HEK293 (cell line): ENCODE data around the gene SEMA4F.
A peak's percentile ranks its signal among the peaks of the same experiment; 100 is the strongest.

Source experiments
- CTCF ChIA-PET: fragments of 350-600 bp; formaldehyde crosslinking; extraction: SDS; loops from one replicate; lab custom pipeline; 2021; ENCODE audit warnings: antibody characterized with exemption; lab: Yijun Ruan, JAX
- POLR2A ChIA-PET: fragments of 300-600 bp; formaldehyde crosslinking; extraction: SDS; loops from one replicate; lab custom pipeline; 2020; ENCODE audit warnings: antibody characterized with exemption, inconsistent platforms; lab: Yijun Ruan, JAX
- H3K27ac ChIP-seq: fragments of 200-500 bp; sonication (Bioruptor generic); 2 replicates; pipeline ENCODE4 v1.5.1; 2014; ENCODE audit warnings: low read depth, low read length, control low read depth, inconsistent platforms; ENCODE audit errors: extremely low read depth
- H3K36me3 ChIP-seq, 2 experiments: fragments of 200-500 bp in 1 of 2; sonication (Bioruptor generic) in 1 of 2; 1 replicate in 1 of 2; 2 replicates in 1 of 2; pipeline ENCODE4 v1.5.1; 2014 to 2017; ENCODE audit warnings: inconsistent platforms in 2 of 2, low read length in 2 of 2; ENCODE audit not compliant: control insufficient read depth in 2 of 2, insufficient read depth in 1 of 2
- H3K4me1 ChIP-seq: fragments of 200-500 bp; sonication (Bioruptor generic); 2 replicates; pipeline ENCODE4 v1.5.1; 2014; ENCODE audit warnings: mild to moderate bottlenecking, low read length, inconsistent platforms; ENCODE audit not compliant: control insufficient read depth, insufficient read depth
- H3K4me3 ChIP-seq: 2 replicates; pipeline ENCODE4 v1.5.1; 2011; ENCODE audit warnings: low read depth, mild to moderate bottlenecking, control low read depth, low read length, moderate library complexity
- H3K9me3 ChIP-seq: fragments of 200-500 bp; sonication (Bioruptor generic); 2 replicates; pipeline ENCODE4 v1.5.1; 2014; ENCODE audit warnings: low read depth, low read length, inconsistent platforms; ENCODE audit not compliant: control insufficient read depth, insufficient read depth
- MYNN ChIP-seq: fragments of 450-650 bp; formaldehyde crosslinking; IDR thresholded peaks from 2 replicates; pipeline ENCODE4 v1.5.1; 2016; ENCODE audit warnings: missing biosample characterization, missing genetic modification characterization, borderline replicate concordance
- RBAK ChIP-seq: fragments of 450-650 bp; formaldehyde crosslinking; IDR thresholded peaks from 2 replicates; pipeline ENCODE4 v1.5.1; 2016; ENCODE audit warnings: missing biosample characterization, missing genetic modification characterization
- SALL2 ChIP-seq: fragments of 450-650 bp; formaldehyde crosslinking; IDR thresholded peaks from 2 replicates; pipeline ENCODE4 v1.5.0; 2017; ENCODE audit warnings: missing biosample characterization, mild to moderate bottlenecking, missing genetic modification characterization, borderline replicate concordance
- SCRT2 ChIP-seq: fragments of 450-650 bp; formaldehyde crosslinking; IDR thresholded peaks from 2 replicates; pipeline ENCODE4 v1.5.1; 2016; ENCODE audit warnings: missing biosample characterization, missing genetic modification characterization
- ZFP69B ChIP-seq: fragments of 450-650 bp; formaldehyde crosslinking; IDR thresholded peaks from 2 replicates; pipeline ENCODE4 v1.5.1; 2016; ENCODE audit warnings: missing biosample characterization, missing genetic modification characterization
- ZNF10 ChIP-seq: fragments of 450-650 bp; formaldehyde crosslinking; IDR thresholded peaks from 2 replicates; pipeline ENCODE4 v1.5.1; 2017; ENCODE audit warnings: missing biosample characterization, missing genetic modification characterization
- ZNF510 ChIP-seq: fragments of 450-650 bp; formaldehyde crosslinking; IDR thresholded peaks from 2 replicates; pipeline ENCODE4 v1.5.1; 2018; ENCODE audit warnings: mild to moderate bottlenecking, missing genetic modification characterization, missing biosample characterization; ENCODE audit not compliant: insufficient replicate concordance
- ZNF791 ChIP-seq: fragments of 450-650 bp; formaldehyde crosslinking; IDR thresholded peaks from 2 replicates; pipeline ENCODE4 v1.5.1; 2016; ENCODE audit warnings: missing biosample characterization, missing genetic modification characterization
- ZNF830 ChIP-seq: fragments of 450-650 bp; IDR thresholded peaks from 2 replicates; pipeline ENCODE4 v1.5.0; 2018; ENCODE audit warnings: missing biosample characterization, missing genetic modification characterization, low read depth, mild to moderate bottlenecking, moderate library complexity
- TF ChIP-seq, protein P1 (sequence below): fragments of 450-650 bp; formaldehyde crosslinking; IDR thresholded peaks from 2 replicates; pipeline ENCODE4 v1.5.1; 2016; ENCODE audit warnings: missing biosample characterization, missing genetic modification characterization, borderline replicate concordance
- TF ChIP-seq, protein P2 (sequence below): fragments of 450-650 bp; formaldehyde crosslinking; IDR thresholded peaks from 2 replicates; pipeline ENCODE4 v1.5.1; 2017; ENCODE audit warnings: missing biosample characterization, missing genetic modification characterization
- TF ChIP-seq, protein P3 (sequence below): fragments of 450-650 bp; formaldehyde crosslinking; IDR thresholded peaks from 2 replicates; pipeline ENCODE4 v1.5.1; 2017; ENCODE audit warnings: missing biosample characterization, missing genetic modification characterization
- TF ChIP-seq, protein P4 (sequence below): fragments of 450-650 bp; formaldehyde crosslinking; IDR thresholded peaks from 2 replicates; pipeline ENCODE4 v1.5.1; 2017; ENCODE audit warnings: missing biosample characterization, missing genetic modification characterization
- TF ChIP-seq, protein P5 (sequence below): fragments of 450-650 bp; formaldehyde crosslinking; IDR thresholded peaks from 2 replicates; pipeline ENCODE4 v1.5.1; 2016; ENCODE audit warnings: missing biosample characterization, missing genetic modification characterization

SEMA4F gene

DNA sequence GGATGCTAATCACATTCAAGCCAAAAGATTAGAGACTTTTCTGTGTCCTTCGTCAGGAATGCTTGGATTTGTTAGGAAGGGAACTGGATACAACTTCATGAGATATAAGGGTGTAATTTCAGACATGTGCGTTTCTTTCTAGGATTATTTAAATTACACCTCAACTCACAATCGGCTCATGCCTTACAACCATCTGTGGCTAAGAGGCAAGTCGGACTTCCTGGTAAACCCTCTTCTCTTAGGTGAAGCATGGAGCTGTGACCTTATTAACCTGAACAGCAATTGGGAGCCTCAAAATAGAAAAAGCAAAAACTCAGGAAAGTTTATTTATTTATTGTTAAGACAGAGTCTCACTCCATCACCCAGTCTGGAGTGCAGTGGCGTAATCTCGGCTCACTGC, 61.8 kb downstream of the SEMA4F start:
- no peak overlapping the region for H3K27ac ChIP-seq
- H3K4me3 ChIP-seq, result peak overlapping the region; percentile 48
- POLR2A ChIA-PET, result interaction anchor here (1.3 kb wide), 1 partner anchor 14 kb away, joined by 7 read pairs; no protein-coding TSS in a partner anchor
- no peaks in the 10 kb centered on the region for H3K36me3 ChIP-seq
- CTCF ChIA-PET, result interaction anchor here (0.6 to 5.1 kb wide), 18 partner anchors 13 to 936 kb away, joined by 3 to 57 read pairs (median 4); no protein-coding TSS in a partner anchor
- H3K4me1 ChIP-seq, result no peaks in the 10 kb centered on the region
- TF ChIP-seq, protein P1, sequence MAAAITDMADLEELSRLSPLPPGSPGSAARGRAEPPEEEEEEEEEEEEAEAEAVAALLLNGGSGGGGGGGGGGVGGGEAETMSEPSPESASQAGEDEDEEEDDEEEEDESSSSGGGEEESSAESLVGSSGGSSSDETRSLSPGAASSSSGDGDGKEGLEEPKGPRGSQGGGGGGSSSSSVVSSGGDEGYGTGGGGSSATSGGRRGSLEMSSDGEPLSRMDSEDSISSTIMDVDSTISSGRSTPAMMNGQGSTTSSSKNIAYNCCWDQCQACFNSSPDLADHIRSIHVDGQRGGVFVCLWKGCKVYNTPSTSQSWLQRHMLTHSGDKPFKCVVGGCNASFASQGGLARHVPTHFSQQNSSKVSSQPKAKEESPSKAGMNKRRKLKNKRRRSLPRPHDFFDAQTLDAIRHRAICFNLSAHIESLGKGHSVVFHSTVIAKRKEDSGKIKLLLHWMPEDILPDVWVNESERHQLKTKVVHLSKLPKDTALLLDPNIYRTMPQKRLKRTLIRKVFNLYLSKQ, result no peak
- no peak for TF ChIP-seq MYNN (tag by site-specific recombination)
- no peak for TF ChIP-seq ZNF10 (tag by site-specific recombination)
- TF ChIP-seq, all 188 proteins: peak for 0
- no peaks in the 10 kb centered on the region for H3K9me3 ChIP-seq

DNA sequence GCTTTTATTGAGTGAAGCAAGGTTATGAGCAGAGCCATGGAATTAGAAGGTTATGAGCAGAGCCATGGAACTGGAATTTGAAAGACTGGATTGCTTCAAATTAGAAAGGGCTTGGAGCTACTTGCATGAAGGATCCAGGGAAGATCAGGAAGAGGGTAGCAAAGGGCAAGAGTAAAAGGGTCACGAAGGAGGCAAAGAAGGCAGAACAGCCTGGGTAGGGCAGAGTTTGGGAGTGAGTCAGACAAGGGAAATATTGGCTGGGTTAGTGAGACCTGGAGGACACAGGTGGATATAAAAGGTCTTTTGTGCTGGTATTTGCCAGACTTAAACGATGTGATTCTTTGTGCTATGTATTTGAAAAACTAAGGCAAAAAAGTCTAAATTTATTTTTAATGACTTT, 65.0 kb downstream of the SEMA4F start:
- ChIA-PET CTCF (interaction anchor here (0.6 to 1.1 kb wide), 6 partner anchors 13 to 846 kb away, joined by 3 to 6 read pairs (median 4); no protein-coding TSS in a partner anchor), POLR2A (no interaction called here)
- no peak overlapping the region for H3K4me3 ChIP-seq
- H3K27ac ChIP-seq, result no peak overlapping the region
- no peaks in the 10 kb centered on the region for H3K9me3 ChIP-seq
- no peaks in the 10 kb centered on the region for H3K4me1 ChIP-seq
- H3K36me3 ChIP-seq, result no peaks in the 10 kb centered on the region
- TF ChIP-seq RBAK (no peak), ZNF791 (no peak), SALL2 (no peak), ZNF830 (no peak), SCRT2 (tag by site-specific recombination) (no peak), ZNF510 (tag by site-specific recombination) (no peak)
- TF ChIP-seq, protein P2, sequence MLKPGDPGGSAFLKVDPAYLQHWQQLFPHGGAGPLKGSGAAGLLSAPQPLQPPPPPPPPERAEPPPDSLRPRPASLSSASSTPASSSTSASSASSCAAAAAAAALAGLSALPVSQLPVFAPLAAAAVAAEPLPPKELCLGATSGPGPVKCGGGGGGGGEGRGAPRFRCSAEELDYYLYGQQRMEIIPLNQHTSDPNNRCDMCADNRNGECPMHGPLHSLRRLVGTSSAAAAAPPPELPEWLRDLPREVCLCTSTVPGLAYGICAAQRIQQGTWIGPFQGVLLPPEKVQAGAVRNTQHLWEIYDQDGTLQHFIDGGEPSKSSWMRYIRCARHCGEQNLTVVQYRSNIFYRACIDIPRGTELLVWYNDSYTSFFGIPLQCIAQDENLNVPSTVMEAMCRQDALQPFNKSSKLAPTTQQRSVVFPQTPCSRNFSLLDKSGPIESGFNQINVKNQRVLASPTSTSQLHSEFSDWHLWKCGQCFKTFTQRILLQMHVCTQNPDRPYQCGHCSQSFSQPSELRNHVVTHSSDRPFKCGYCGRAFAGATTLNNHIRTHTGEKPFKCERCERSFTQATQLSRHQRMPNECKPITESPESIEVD (tag by site-specific recombination), result no peak
- TF ChIP-seq, protein P3, sequence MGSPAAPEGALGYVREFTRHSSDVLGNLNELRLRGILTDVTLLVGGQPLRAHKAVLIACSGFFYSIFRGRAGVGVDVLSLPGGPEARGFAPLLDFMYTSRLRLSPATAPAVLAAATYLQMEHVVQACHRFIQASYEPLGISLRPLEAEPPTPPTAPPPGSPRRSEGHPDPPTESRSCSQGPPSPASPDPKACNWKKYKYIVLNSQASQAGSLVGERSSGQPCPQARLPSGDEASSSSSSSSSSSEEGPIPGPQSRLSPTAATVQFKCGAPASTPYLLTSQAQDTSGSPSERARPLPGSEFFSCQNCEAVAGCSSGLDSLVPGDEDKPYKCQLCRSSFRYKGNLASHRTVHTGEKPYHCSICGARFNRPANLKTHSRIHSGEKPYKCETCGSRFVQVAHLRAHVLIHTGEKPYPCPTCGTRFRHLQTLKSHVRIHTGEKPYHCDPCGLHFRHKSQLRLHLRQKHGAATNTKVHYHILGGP, result no peak
- TF ChIP-seq, protein P4, sequence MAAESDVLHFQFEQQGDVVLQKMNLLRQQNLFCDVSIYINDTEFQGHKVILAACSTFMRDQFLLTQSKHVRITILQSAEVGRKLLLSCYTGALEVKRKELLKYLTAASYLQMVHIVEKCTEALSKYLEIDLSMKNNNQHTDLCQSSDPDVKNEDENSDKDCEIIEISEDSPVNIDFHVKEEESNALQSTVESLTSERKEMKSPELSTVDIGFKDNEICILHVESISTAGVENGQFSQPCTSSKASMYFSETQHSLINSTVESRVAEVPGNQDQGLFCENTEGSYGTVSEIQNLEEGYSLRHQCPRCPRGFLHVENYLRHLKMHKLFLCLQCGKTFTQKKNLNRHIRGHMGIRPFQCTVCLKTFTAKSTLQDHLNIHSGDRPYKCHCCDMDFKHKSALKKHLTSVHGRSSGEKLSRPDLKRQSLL, result no peak
- TF ChIP-seq, protein P5, sequence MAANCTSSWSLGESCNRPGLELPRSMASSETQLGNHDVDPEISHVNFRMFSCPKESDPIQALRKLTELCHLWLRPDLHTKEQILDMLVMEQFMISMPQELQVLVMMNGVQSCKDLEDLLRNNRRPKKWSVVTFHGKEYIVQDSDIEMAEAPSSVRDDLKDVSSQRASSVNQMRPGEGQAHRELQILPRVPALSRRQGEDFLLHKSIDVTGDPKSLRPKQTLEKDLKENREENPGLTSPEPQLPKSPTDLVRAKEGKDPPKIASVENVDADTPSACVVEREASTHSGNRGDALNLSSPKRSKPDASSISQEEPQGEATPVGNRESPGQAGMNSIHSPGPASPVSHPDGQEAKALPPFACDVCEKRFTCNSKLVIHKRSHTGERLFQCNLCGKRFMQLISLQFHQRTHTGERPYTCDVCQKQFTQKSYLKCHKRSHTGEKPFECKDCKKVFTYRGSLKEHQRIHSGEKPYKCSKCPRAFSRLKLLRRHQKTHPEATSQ, result no peak

DNA sequence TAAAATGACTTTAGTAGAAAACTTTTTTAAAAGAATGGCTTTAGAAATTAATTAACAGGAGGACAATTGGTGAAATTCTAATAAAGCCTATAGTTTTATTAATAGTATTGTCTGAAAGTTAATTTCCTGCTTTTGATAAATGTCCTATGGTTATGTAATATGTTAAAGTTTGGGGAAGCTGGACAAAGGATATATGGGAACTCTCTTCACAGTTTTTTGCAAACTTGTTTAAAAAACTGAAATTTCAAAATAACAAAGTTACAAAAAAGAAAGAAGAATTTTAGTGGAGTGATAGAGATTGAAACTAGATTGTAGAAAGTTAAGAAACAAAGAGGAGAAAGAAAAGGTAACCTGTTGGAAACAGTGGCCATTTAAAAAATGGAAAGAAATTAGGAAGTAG, 67.3 kb downstream of the SEMA4F start:
- Histone ChIP-seq H3K4me1 (no peaks in the 10 kb centered on the region), H3K4me3 (no peak overlapping the region), H3K36me3 (no peaks in the 10 kb centered on the region), H3K9me3 (no peaks in the 10 kb centered on the region), H3K27ac (no peak overlapping the region)
- POLR2A ChIA-PET, result no interaction called here
- no peak for TF ChIP-seq ZFP69B (tag by site-specific recombination)
- CTCF ChIA-PET, result interaction anchor here (1.2 kb wide), 1 partner anchor 156 kb away, joined by 3 read pairs; no protein-coding TSS in a partner anchor
